ENCODE results near the gene SCMH1. TPM values are rescaled to one million over a fixed set of nuclear protein-coding genes. Genes with fewer than 3 reads are reported as not detected.

SCMH1 gene
- polyA plus RNA-seq, 4 donors, result 14.5 to 44.7 (median 22.9) TPM

DNA sequence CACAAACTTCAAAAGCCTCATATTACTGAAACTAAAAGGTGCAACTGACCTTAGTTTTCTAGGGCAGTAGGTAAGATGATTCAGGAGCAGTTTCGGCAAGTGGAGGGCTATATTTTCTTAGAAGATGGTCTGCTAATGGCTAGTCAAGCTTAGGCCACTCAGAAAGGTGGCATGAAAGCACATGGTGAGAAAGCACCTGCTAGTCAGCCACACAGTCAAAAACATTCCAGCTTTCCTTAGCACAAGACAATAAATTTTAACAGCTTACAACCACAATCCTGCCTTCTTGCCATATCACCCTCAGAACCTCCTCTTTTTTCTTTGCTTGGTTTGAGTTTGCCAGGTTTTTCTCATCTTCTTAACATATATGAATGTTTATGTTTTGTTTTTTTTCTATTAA is 139.5 kb downstream of the SCMH1 start:
- no peak overlapping the region for H3K27ac ChIP-seq (ENCODE audit: low read depth in 1 of 3, low read length in 2 of 3)
- peaks cover 0 to 5% (median 0%) of the 10 kb centered on the region in 3 donors for H3K4me1 ChIP-seq (ENCODE audit: control insufficient read depth in 3 of 3, insufficient read depth in 2 of 3, low read depth in 1 of 3, low read length in 2 of 3)
- H3K9me3 ChIP-seq (ENCODE audit: control insufficient read depth in 2 of 2, insufficient read depth in 1 of 2, low read depth in 1 of 2, low read length in 1 of 2), result no peaks in the 10 kb centered on the region
- H3K36me3 ChIP-seq (ENCODE audit: control insufficient read depth in 3 of 3, insufficient read depth in 2 of 3, low read depth in 1 of 3, low read length in 3 of 3), result peaks cover 0 to 3% (median 0%) of the 10 kb centered on the region in 3 donors
- WGBS, 3 donors, result 33 to 72% (median 38%) methylated on average over 1 of the region's 1 CpG
- DNase-seq (no peak), FAIRE-seq (no peak)
- no peak overlapping the region for H3K4me3 ChIP-seq (ENCODE audit: low read depth in 1 of 3, low read length in 3 of 3)
- H3K27me3 ChIP-seq (ENCODE audit: control insufficient read depth in 3 of 3, insufficient read depth in 3 of 3, low read length in 3 of 3), result no peaks in the 10 kb centered on the region

DNA sequence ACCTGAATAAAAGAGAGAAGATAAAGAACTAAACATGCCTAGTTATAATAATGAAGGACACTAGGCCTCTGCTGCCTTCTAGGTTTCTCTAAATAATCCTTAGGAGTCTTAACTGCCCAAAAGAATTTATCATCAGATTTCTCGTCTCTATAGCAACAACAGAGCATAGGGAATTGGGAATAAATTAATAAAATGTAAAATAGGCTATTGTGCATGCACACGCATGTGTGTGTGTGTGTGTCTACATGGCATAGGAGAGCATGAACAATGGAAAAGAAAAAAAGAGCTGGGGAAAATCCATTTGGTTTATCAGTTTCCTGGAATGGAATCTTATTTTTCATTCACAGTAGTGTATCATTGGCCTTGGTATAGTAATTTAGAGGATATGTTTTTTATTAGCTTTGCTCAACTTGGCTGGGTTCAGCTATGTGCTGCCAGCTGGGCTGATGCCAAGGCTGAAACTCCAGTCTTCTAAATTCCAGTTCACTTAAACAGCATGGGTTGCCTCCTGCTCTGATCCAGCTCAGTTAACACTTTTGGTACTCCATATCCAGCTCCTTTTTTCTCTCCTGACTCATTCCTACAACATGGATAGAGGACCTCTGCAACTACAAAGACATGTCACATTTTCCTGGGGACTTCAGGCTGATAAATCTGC is 140.0 kb downstream of the SCMH1 start:
- Histone ChIP-seq H3K4me3 (ENCODE audit: low read depth in 1 of 3, low read length in 3 of 3) (no peak overlapping the region), H3K36me3 (ENCODE audit: control insufficient read depth in 3 of 3, insufficient read depth in 2 of 3, low read depth in 1 of 3, low read length in 3 of 3) (peaks cover 0 to 3% (median 0%) of the 10 kb centered on the region in 3 donors), H3K27me3 (ENCODE audit: control insufficient read depth in 3 of 3, insufficient read depth in 3 of 3, low read length in 3 of 3) (no peaks in the 10 kb centered on the region), H3K4me1 (ENCODE audit: control insufficient read depth in 3 of 3, insufficient read depth in 2 of 3, low read depth in 1 of 3, low read length in 2 of 3) (peaks cover 0 to 5% (median 0%) of the 10 kb centered on the region in 3 donors), H3K9me3 (ENCODE audit: control insufficient read depth in 2 of 2, insufficient read depth in 1 of 2, low read depth in 1 of 2, low read length in 1 of 2) (no peaks in the 10 kb centered on the region), H3K27ac (ENCODE audit: low read depth in 1 of 3, low read length in 2 of 3) (no peak overlapping the region)
- FAIRE-seq (no peak), DNase-seq (peak; percentile 38 to 82)
- 14 to 48% (median 41%) methylated on average over 2 of the region's 2 CpGs for WGBS, 3 donors

DNA sequence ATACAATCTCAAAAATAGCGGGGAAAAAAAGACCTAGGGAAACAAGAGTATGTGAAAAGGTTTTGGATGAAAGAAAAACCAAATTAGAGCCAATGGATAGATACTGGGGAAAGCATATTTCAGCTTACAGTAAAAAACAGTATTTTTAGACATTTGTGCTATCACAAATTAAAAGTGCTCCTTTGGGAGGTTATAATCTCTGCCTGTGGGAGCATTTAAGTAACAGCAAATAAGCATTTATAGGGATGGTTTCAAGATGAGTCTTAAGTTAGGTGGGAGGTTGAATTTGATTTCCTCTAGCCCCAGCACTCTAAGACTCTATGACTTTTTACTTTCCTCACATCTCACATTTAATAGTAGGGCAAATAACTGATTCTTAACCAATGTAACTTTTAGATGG is 141.0 kb downstream of the SCMH1 start:
- Histone ChIP-seq H3K27ac (ENCODE audit: low read depth in 1 of 3, low read length in 2 of 3) (no peak overlapping the region), H3K27me3 (ENCODE audit: control insufficient read depth in 3 of 3, insufficient read depth in 3 of 3, low read length in 3 of 3) (no peaks in the 10 kb centered on the region), H3K36me3 (ENCODE audit: control insufficient read depth in 3 of 3, insufficient read depth in 2 of 3, low read depth in 1 of 3, low read length in 3 of 3) (peaks cover 0 to under 1% (median 0%) of the 10 kb centered on the region in 3 donors), H3K9me3 (ENCODE audit: control insufficient read depth in 2 of 2, insufficient read depth in 1 of 2, low read depth in 1 of 2, low read length in 1 of 2) (no peaks in the 10 kb centered on the region), H3K4me3 (ENCODE audit: low read depth in 1 of 3, low read length in 3 of 3) (no peak overlapping the region), H3K4me1 (ENCODE audit: control insufficient read depth in 3 of 3, insufficient read depth in 2 of 3, low read depth in 1 of 3, low read length in 2 of 3) (peaks cover 0 to 5% (median 0%) of the 10 kb centered on the region in 3 donors)
- 95 to 100% (median 96%) methylated on average over 1 of the region's 1 CpG for WGBS, 3 donors
- DNase-seq (no peak), FAIRE-seq (no peak)

DNA sequence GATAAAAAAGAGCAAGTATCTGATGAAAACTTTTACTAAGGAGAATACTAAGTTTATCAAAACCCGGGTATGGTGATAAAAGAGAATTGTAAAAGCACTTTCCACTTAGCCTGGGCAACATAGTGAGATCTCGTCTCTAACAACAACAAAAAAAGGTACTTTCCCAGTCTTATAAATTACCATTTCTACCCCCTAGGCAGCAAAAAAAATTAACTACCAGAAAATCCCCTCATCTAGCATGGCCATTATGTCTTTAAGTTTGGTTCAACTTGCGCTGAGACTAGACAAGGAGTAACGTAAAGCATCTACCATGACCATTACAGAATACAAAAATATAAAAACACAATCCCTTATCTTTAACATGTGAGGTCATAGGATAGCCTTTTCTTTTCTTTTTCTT is 141.9 kb downstream of the SCMH1 start:
- Histone ChIP-seq H3K27me3 (ENCODE audit: control insufficient read depth in 3 of 3, insufficient read depth in 3 of 3, low read length in 3 of 3) (no peaks in the 10 kb centered on the region), H3K27ac (ENCODE audit: low read depth in 1 of 3, low read length in 2 of 3) (no peak overlapping the region), H3K4me3 (ENCODE audit: low read depth in 1 of 3, low read length in 3 of 3) (no peak overlapping the region), H3K9me3 (ENCODE audit: control insufficient read depth in 2 of 2, insufficient read depth in 1 of 2, low read depth in 1 of 2, low read length in 1 of 2) (no peaks in the 10 kb centered on the region), H3K36me3 (ENCODE audit: control insufficient read depth in 3 of 3, insufficient read depth in 2 of 3, low read depth in 1 of 3, low read length in 3 of 3) (peaks cover 0 to 1% (median 0%) of the 10 kb centered on the region in 3 donors), H3K4me1 (ENCODE audit: control insufficient read depth in 3 of 3, insufficient read depth in 2 of 3, low read depth in 1 of 3, low read length in 2 of 3) (peaks cover 0 to 5% (median 0%) of the 10 kb centered on the region in 3 donors)
- no peak for FAIRE-seq
- DNase-seq, result no peak
- 83 to 89% (median 88%) methylated on average over 4 of the region's 4 CpGs for WGBS, 3 donors

DNA sequence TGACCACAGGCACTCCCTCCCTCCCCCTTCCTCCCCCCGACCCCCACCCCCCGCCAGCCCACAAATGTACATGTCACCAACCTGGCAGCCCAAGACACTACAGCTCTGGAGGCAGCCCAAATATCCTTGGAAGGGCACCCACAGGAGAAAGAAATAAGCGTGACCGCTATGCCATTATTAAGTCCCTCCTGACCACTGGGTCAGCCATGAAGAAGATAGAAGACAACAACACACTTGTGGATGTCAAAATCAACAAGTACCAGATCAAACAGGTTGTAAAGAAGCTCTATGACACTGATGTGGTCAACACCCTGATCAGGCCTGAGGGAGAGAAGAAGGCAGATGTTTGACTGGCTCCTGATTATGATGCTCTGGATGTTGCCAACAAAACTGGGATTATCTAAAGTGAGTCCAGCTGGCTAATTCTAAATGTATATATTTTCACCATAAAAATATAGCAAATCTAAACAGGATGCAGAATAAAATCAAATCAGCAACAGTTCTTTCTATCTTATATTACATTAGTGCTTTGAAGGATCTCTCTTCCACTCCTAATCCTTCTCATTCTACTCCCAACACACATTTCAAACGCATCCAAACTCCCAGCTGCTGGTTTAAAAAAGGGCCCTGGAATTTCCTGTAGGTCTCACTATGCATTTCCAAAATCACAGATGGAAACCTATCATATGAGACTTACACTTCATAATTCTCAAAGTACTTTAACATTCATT is 143.2 kb downstream of the SCMH1 start:
- H3K27me3 ChIP-seq (ENCODE audit: control insufficient read depth in 3 of 3, insufficient read depth in 3 of 3, low read length in 3 of 3), result no peaks in the 10 kb centered on the region
- peaks cover 0 to 5% (median 0%) of the 10 kb centered on the region in 3 donors for H3K4me1 ChIP-seq (ENCODE audit: control insufficient read depth in 3 of 3, insufficient read depth in 2 of 3, low read depth in 1 of 3, low read length in 2 of 3)
- peaks cover 0 to 1% (median 0%) of the 10 kb centered on the region in 3 donors for H3K36me3 ChIP-seq (ENCODE audit: control insufficient read depth in 3 of 3, insufficient read depth in 2 of 3, low read depth in 1 of 3, low read length in 3 of 3)
- H3K4me3 ChIP-seq (ENCODE audit: low read depth in 1 of 3, low read length in 3 of 3), result no peak overlapping the region
- no peak for DNase-seq
- 85 to 93% (median 91%) methylated on average over 5 of the region's 5 CpGs for WGBS, 3 donors
- H3K9me3 ChIP-seq (ENCODE audit: control insufficient read depth in 2 of 2, insufficient read depth in 1 of 2, low read depth in 1 of 2, low read length in 1 of 2), result no peaks in the 10 kb centered on the region
- FAIRE-seq, result no peak
- H3K27ac ChIP-seq (ENCODE audit: low read depth in 1 of 3, low read length in 2 of 3), result no peak overlapping the region

DNA sequence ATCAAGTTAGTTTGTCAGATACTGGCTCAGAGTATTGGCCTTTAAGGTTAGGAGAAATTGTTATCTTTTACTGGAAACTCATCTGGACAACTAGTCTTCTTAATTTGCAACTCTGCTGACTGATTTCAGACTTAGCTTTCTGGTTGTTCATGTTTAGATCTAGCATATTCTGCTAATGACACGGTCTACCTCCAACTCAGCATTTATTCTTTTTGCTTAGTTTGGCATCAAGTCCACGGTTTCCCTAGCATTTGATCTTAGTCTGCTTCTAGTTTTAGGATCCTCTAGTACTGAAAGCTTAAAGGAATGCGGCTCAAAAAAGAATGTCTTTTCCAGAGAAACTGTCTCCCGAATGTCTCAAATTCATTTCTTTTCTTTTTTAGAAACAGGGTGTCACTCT is 145.0 kb downstream of the SCMH1 start:
- peaks cover 0 to 1% (median 0%) of the 10 kb centered on the region in 3 donors for H3K36me3 ChIP-seq (ENCODE audit: control insufficient read depth in 3 of 3, insufficient read depth in 2 of 3, low read depth in 1 of 3, low read length in 3 of 3)
- H3K4me1 ChIP-seq (ENCODE audit: control insufficient read depth in 3 of 3, insufficient read depth in 2 of 3, low read depth in 1 of 3, low read length in 2 of 3), result no peaks in the 10 kb centered on the region
- FAIRE-seq (no peak), DNase-seq (no peak)
- H3K27ac ChIP-seq (ENCODE audit: low read depth in 1 of 3, low read length in 2 of 3), result no peak overlapping the region
- WGBS, 3 donors, result 82 to 93% (median 86%) methylated on average over 4 of the region's 4 CpGs
- H3K9me3 ChIP-seq (ENCODE audit: control insufficient read depth in 2 of 2, insufficient read depth in 1 of 2, low read depth in 1 of 2, low read length in 1 of 2), result no peaks in the 10 kb centered on the region
- H3K4me3 ChIP-seq (ENCODE audit: low read depth in 1 of 3, low read length in 3 of 3), result no peak overlapping the region
- no peaks in the 10 kb centered on the region for H3K27me3 ChIP-seq (ENCODE audit: control insufficient read depth in 3 of 3, insufficient read depth in 3 of 3, low read length in 3 of 3)

DNA sequence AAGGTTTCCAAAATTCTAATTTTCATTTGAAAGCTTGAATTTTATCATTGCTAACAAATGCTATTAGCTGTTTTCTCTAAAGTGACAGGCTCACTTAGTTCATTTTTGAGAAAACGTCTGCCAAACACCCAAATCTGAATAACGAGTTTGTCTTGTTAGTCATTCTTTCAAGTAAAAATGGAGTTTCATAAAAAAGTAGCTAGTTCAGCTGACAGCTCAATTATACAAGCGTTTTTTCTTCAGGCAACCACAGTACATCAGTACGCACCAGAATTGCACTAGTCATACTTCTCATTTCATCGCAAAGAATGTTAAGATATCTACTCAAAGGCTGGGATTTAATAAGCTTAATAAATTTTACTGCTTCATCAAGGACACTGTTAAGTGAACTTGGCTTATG is 148.3 kb downstream of the SCMH1 start:
- H3K9me3 ChIP-seq (ENCODE audit: control insufficient read depth in 2 of 2, insufficient read depth in 1 of 2, low read depth in 1 of 2, low read length in 1 of 2), result no peaks in the 10 kb centered on the region
- FAIRE-seq (no peak), DNase-seq (no peak)
- H3K27ac ChIP-seq (ENCODE audit: low read depth in 1 of 3, low read length in 2 of 3), result no peak overlapping the region
- H3K4me3 ChIP-seq (ENCODE audit: low read depth in 1 of 3, low read length in 3 of 3), result no peak overlapping the region
- H3K4me1 ChIP-seq (ENCODE audit: control insufficient read depth in 3 of 3, insufficient read depth in 2 of 3, low read depth in 1 of 3, low read length in 2 of 3), result no peaks in the 10 kb centered on the region
- no peaks in the 10 kb centered on the region for H3K27me3 ChIP-seq (ENCODE audit: control insufficient read depth in 3 of 3, insufficient read depth in 3 of 3, low read length in 3 of 3)
- WGBS, 3 donors, result 71 to 73% (median 72%) methylated on average over 5 of the region's 5 CpGs
- H3K36me3 ChIP-seq (ENCODE audit: control insufficient read depth in 3 of 3, insufficient read depth in 2 of 3, low read depth in 1 of 3, low read length in 3 of 3), result peaks cover 0 to 3% (median 1%) of the 10 kb centered on the region in 3 donors

DNA sequence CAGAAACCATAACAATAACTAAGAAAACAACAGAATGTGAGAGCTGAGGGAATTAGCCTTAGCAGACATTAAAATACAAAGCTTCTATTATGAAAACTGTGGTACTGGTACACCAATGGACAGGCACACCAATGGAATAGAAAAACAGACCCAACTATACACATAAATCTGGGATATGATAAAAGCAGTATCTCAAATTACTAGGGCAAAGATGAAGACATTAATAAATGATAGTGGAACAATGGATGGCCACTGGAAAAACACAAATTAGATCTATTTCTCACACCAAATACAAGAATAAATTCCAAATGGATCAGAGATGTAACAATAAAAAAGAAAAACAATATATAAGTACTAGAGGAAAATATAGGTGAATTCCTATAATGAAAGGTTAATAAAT is 155.2 kb downstream of the SCMH1 start:
- Histone ChIP-seq H3K9me3 (ENCODE audit: control insufficient read depth in 2 of 2, insufficient read depth in 1 of 2, low read depth in 1 of 2, low read length in 1 of 2) (no peaks in the 10 kb centered on the region), H3K4me3 (ENCODE audit: low read depth in 1 of 3, low read length in 3 of 3) (no peak overlapping the region), H3K36me3 (ENCODE audit: control insufficient read depth in 3 of 3, insufficient read depth in 2 of 3, low read depth in 1 of 3, low read length in 3 of 3) (peaks cover 0 to 6% (median 0%) of the 10 kb centered on the region in 3 donors), H3K4me1 (ENCODE audit: control insufficient read depth in 3 of 3, insufficient read depth in 2 of 3, low read depth in 1 of 3, low read length in 2 of 3) (no peaks in the 10 kb centered on the region), H3K27ac (ENCODE audit: low read depth in 1 of 3, low read length in 2 of 3) (no peak overlapping the region), H3K27me3 (ENCODE audit: control insufficient read depth in 3 of 3, insufficient read depth in 3 of 3, low read length in 3 of 3) (no peaks in the 10 kb centered on the region)
- DNase-seq (no peak), FAIRE-seq (peak; percentile 33)
